Uterus (tissue), 2 donors: ENCODE results near the gene MFSD2A.

Source experiments
- CTCF ChIP-seq, 4 experiments: fragments of 200-600 bp in 2 of 4; fragments of 450-650 bp in 2 of 4; sonication (generic) in 2 of 4; IDR thresholded peaks; one replicate each; pipeline ENCODE4 v1.5.1; 2016 to 2019; ENCODE audit warnings: antibody characterized with exemption in 4 of 4, mild to moderate bottlenecking in 2 of 4, moderate library complexity in 1 of 4
- POLR2A ChIP-seq, 2 donors: fragments of 450-650 bp; IDR thresholded peaks; one replicate each; pipeline ENCODE4 v1.6.1; 2016; ENCODE audit warnings: antibody characterized with exemption in 2 of 2, mild to moderate bottlenecking in 1 of 2, moderate library complexity in 1 of 2

- TF ChIP-seq CTCF (IDR thresholded peaks at IDR 0.05) (no peak), POLR2A (IDR thresholded peaks at IDR 0.05) (no peak)
Observed at GRCh38 chr1:39995973-39996393, 41.0 kb downstream of the MFSD2A start.
